Measurements from ENCODE around the gene PTGER2.

PTGER2 gene

DNA sequence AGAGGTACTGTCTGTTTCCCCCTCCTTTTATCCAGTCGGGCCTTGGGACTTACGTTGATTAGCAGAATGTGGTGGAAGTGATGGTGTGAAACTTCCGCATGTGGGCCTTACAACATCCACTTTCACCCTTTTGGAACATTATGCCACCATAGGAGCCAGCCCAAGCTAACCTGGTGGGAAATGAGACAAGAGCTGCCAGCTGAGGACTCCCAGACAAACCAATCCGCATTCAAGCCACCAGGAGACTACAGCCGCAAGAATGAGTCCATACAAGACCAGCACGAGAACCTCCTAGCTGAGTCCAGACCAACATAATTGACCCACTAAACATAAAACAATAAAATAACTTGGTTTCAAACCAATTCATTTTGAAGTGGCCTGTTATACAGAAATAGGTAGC is 9.1 kb upstream of the PTGER2 start:
- no peak for DNase-seq (ENCODE audit: low read depth in 2 of 2)

DNA sequence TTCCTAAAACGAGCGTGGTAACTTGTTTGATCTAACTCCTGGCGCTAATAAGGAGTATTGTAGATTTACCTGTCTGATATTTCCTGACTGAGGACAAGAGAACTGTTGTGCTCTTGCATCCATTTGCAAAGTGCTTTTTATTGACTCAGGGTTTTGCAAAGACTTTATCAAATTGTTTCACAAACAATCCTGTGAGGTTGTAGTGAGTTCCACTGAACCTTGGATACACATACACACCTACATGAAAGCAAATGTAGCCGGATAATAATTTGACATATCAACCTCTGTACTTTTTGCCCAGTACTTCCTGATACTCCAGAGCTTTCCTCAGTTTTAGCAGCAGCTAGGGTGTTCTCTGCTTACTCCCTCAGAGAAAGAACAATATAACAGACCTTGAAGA is 6.7 kb upstream of the PTGER2 start:
- DNase-seq (ENCODE audit: low read depth in 2 of 2) = no peak

DNA sequence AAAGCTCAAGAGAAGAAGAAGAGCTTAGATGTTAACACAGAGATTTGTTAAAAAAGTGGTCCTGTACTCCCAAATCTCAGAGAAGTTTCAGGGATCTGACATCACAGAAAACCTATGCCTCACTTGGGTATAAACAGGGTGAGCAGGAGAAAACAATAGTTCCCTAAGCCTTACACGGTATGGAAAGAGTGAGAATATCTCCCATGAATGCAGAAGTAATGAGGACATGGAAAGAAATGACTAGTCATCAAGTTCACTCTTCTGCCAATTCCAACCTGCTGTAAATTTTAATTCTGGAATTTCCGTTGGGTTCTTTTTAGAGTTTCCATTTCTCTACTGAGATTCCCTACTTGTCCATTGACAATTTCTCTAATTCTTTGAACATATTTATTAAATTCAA is 6.2 kb upstream of the PTGER2 start:
- DNase-seq (ENCODE audit: low read depth in 2 of 2) = no peak

DNA sequence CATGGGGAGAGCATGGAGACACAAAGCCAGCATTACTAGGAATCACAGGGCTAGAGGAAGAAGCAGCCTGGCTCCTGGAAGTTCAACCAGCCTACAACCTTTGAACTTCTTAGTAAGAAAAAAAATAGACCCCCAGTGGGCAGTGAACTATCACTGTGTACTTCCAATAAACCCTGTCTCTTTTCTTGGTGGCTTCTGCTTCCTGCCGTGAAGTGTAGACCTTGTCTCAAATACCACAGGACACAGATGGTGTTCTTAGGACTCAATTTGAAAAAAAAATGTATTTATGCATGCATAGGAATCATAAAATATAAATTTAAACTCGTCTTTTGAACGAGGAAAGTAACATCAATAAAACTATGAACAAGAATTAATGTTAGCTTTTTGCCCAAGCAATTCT is 3.6 kb upstream of the PTGER2 start:
- DNase-seq (ENCODE audit: low read depth in 2 of 2) = no peak

DNA sequence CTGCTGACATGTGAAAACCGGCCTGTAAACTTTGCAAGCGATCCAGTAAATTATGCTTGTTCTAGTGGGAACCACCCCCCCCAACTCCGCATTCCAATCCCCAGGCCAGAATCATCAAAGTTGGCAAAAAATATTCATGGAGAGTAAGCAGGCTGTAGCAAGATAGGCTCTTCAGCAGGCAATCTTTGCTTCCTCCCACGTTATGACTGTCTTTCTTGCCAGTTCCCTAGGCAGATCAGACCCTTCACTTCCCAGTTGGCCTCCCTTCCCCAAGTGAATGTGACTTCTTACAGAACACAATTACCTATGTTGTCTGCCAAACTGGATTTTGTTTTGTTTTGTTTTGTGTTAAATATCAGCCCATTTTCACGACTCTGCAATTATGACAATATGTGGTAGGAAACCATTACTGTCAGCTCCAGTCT is 1.2 kb upstream of the PTGER2 start:
- DNase-seq (ENCODE audit: low read depth in 2 of 2) = no peak

DNA sequence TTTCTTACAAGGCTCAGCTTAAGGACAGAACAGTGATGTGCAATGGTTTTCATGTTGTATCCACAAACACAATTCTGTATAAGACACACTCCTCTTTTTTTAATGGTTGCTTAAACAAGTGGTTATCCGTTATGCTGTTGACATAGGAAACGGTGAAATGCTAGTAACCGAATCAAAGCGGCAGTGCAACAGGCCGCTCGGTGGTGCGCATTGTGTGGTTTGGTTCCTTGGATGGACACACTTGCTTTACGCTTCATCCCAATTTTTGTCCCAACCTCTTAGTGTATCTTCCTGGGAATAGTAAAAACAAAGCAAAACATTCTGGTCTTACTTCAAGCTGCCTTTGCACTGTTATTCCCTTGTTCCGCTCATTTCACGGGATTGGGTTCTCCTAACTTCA is 650 bp upstream of the PTGER2 start:
- DNase-seq (ENCODE audit: low read depth in 2 of 2) = no peak

DNA sequence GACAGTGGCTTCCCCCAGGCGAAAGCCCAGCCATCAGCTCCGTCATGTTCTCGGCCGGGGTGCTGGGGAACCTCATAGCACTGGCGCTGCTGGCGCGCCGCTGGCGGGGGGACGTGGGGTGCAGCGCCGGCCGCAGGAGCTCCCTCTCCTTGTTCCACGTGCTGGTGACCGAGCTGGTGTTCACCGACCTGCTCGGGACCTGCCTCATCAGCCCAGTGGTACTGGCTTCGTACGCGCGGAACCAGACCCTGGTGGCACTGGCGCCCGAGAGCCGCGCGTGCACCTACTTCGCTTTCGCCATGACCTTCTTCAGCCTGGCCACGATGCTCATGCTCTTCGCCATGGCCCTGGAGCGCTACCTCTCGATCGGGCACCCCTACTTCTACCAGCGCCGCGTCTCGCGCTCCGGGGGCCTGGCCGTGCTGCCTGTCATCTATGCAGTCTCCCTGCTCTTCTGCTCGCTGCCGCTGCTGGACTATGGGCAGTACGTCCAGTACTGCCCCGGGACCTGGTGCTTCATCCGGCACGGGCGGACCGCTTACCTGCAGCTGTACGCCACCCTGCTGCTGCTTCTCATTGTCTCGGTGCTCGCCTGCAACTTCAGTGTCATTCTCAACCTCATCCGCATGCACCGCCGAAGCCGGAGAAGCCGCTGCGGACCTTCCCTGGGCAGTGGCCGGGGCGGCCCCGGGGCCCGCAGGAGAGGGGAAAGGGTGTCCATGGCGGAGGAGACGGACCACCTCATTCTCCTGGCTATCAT is 663 bp downstream of the PTGER2 start:
- peak; percentile 14 to 19 for DNase-seq (ENCODE audit: low read depth in 2 of 2)

DNA sequence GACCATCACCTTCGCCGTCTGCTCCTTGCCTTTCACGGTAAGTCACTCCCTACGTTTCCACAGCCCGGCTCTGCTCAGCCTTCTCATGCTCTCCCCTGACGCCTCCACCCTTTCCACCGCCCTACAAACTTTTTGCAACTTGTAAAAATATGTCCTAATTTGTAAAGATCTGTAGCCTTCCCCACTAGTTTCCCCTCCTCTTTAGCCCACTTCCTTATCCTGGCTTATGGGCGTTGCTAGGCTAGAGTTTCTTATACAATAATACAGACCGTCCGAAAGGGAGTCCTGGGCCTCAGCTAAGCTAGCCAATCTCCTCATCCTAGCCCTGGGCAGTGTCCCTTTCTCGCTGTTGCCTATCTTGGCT is 1.2 kb downstream of the PTGER2 start:
- no peak for DNase-seq (ENCODE audit: low read depth in 2 of 2)

DNA sequence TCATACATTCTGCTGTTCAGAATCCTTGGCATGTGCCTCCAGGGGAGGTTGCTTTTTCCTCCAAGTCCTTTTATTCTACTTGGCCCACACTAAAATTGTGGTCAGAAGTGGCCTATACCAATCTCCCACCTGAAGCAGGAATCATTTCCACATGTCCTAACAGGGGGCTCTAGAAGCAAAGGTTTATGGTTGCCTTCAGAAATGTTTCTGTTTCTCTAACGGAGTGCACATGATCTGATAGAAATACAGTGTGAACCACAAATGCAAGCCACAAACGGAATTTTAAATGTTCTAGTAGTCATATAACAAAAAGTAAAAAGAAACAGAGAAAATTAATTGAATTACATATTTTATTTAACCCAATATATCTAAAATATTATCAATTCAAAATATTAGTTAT is 4.0 kb downstream of the PTGER2 start:
- no peak for DNase-seq (ENCODE audit: low read depth in 2 of 2)

DNA sequence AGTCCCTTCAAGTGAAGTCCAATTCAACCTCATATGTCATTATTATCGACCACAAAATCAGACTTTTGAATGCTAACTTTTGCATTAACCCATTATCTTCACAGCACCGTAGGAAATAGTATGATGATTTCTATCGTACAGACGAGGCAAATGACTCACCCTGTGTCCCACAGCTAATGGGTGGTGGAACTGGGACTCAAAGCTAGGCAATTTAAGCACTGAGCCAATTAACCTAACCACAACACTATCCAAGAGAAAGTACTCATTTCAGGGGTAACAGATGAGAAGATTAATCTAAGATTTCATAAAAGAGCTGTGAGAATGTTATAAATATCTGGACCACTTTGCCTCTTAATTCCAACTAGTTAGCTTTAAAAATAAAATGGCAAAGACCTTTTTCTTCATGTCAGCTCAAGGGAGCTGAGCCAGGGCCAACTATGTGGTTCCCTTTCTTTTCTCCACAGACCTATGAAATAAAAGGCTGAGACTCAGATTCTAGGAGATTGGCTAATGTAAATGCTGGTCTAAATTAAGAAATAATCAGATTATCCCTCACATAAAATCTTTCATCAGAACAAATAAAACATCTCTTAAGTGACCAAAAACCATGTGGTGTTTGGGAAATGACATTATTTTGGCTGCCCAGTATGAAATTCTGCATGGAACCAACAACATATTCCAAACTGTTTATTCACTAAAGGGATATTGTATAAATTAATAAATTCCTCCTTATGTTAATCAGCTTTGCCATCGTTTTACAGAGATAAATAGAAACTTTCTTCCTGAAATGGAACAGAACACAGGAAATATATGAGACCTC is 4.9 kb downstream of the PTGER2 start:
- no peak for DNase-seq (ENCODE audit: low read depth in 2 of 2)

DNA sequence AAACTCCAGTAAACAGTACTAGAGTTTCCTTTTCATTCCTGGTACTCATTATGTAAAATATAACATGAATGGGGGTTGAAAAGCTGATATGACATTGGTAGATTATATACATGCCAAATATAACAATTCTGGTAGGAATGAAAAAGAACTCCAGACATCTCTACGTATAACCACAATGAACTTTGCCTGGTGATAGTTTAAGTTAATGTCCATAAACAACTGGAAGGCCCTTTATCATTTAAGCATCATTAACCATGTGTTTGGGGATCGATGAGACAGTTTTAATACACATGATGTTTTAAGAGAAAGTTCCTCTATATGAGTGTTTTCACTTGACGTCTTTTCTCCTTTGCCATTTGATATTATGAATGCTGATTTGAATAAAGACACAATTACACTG is 5.8 kb downstream of the PTGER2 start:
- no peak for DNase-seq (ENCODE audit: low read depth in 2 of 2)

DNA sequence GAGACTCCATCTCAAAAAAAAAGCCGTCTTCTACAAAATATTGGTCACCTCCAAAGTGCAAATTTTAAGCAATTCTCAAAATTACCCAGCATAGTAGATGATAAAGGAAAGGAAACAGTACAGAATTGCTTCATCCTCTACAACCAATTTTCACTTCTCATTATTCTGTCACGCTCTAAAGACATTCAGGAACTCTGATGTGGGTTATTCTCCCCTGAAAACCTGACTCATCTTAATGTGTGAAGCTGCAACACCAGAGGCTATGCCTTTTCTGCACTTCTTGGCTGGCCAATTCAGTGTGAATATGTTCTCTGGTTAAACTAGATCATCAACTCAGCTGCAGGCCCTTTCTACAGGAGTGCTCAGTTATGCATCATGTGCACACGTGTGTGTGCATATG is 11.0 kb downstream of the PTGER2 start:
- DNase-seq (ENCODE audit: low read depth in 2 of 2) = no peak

DNA sequence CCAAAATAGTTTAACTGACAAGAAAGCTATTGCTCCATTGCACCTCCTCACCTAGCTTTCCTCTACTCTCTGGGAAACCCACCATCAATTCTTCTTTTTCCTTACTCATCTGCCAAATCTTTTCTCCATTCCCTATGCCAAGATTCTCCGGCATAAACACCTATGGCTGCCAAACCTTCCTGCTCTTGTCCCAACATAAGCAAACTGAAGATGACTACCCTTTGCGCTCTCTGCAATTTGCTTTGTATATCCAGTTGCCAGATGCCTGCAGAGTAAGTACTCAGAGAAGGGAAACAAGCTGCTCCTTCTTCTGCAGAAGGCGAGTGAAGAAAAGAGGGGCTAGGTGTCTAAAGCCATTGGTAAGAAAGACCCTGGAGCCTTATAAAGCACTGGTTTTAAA is 11.5 kb downstream of the PTGER2 start:
- DNase-seq (ENCODE audit: low read depth in 2 of 2) = no peak

DNA sequence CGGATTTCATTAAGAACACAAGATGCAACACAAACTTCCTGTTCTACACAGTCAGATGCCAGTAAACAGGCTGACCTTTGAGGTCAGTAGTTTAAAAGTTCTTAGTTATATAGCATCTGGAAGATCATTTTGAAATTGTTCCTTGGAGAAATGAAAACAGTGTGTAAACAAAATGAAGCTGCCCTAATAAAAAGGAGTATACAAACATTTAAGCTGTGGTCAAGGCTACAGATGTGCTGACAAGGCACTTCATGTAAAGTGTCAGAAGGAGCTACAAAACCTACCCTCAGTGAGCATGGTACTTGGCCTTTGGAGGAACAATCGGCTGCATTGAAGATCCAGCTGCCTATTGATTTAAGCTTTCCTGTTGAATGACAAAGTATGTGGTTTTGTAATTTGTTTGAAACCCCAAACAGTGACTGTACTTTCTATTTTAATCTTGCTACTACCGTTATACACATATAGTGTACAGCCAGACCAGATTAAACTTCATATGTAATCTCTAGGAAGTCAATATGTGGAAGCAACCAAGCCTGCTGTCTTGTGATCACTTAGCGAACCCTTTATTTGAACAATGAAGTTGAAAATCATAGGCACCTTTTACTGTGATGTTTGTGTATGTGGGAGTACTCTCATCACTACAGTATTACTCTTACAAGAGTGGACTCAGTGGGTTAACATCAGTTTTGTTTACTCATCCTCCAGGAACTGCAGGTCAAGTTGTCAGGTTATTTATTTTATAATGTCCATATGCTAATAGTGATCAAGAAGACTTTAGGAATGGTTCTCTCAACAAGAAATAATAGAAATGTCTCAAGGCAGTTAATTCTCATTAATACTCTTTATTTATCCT is 13.5 kb downstream of the PTGER2 start:
- no peak for DNase-seq (ENCODE audit: low read depth in 2 of 2)

DNA sequence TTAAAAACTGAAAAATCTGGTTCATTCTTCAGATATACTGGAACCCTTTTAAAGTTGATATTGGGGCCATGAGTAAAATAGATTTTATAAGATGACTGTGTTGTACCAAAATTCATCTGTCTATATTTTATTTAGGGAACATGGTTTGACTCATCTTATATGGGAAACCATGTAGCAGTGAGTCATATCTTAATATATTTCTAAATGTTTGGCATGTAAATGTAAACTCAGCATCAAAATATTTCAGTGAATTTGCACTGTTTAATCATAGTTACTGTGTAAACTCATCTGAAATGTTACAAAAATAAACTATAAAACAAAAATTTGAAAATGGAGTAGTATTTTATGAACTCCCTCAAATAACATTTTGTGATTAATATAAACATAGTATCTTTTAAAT is 14.2 kb downstream of the PTGER2 start:
- no peak for DNase-seq (ENCODE audit: low read depth in 2 of 2)

DNA sequence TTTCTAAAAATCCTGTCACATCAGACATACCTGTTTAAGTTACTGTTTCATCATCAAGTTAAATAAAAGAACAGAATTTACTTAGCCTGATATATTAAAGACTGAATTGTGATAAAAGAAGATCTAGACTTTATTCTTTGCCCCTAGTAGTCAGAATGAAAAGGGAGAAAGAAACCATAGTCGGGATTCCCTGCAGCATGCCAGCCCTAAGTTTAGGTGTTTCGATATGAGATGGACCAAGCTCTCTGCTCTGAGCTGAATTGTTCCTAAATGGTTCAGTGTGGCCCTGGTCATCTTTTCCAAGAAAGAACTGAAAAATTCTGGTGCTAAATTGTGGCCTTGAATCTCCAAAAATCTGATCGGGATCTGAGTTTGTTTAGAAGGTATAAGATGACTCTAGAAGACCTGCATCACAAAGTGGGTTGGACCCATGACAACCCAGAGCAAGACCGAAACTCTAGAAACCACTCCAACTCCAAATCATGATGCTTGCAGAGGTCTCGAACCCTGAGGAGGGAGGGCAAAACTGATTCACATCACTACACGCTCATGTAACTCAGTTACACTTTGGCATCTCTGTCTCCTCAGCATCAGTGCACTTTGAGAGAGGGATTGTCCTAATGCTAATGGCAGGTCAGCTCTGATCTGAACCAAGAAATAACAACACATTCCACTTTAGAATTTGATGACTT is 15.7 kb downstream of the PTGER2 start:
- DNase-seq (ENCODE audit: low read depth in 2 of 2) = no peak

DNA sequence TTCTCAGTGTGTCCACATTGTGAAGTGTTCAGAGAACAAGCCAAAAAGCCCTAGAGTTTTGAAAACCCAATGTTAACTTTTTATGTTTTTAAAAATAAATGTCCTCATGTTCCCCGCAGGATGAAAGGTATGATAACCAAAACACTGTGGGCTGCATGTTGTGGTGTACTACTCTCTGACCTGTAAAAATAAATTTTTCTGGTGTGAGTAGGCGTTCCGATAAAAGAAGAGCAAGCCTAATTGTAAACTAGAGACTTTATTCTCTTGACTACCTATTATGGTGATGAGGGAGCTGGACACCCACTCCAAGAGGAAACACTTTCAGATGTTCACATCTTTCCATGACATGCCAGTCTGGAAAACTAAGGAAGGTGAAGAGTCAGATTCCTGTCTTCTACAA is 18.2 kb downstream of the PTGER2 start:
- no peak for DNase-seq (ENCODE audit: low read depth in 2 of 2)

DNA sequence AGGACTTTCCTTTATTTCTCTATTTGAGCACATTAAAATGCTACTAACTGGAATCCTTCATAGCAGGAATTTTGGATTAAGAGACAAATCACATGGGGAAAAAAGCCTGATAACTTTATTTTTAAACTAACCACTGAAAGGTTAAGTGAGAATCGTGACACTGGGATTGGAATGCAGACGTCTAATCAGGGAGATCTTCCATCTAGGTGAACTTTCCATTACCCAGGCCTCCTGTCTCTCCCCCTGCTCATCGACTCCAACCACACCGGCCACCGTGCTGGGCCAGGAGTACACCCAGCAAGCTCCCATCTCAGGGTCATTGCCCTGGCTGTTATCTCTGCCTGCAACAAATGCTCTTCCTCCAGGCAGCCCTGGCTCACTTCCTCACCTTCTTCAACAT is 19.0 kb downstream of the PTGER2 start:
- DNase-seq (ENCODE audit: low read depth in 2 of 2) = no peak

DNA sequence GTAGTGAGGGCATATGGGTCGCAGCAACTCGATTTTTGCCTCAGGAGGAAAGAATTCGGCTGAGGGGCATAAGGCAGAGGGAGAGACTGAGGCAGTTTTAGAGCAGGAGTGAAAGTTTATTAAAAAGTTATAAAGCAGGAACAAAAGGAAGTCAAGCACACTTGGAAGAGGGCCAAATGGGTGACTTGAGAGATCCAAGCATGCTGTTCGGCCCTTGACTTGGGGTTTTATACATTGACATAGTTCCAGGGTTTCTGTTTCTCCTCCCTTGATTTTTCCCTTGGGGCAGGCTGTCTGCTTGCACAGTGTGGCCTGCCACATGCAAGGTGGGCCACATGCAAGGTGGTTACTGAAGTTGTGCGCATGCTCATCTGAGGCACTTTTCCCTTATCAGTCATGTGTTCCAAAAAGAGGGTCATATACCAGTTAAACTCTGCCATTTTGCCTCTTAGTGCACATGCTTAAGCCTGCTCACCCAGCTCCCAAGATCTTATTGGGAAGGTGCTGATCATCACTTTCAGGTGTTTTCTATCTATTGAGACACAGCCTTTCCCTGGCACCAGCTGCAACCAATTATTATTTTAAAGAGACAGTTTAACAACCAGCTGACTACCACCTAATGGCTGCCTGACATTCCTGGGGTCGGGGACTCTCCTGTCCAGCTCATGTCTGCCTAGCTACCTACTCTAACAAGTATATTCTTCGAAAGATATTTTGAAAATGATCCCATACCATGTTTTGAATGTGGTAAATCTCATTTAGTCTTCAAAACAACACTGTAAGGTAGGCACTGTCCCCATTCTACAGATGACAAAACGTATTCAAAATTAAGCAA is 19.9 kb downstream of the PTGER2 start:
- DNase-seq (ENCODE audit: low read depth in 2 of 2) = no peak

DNA sequence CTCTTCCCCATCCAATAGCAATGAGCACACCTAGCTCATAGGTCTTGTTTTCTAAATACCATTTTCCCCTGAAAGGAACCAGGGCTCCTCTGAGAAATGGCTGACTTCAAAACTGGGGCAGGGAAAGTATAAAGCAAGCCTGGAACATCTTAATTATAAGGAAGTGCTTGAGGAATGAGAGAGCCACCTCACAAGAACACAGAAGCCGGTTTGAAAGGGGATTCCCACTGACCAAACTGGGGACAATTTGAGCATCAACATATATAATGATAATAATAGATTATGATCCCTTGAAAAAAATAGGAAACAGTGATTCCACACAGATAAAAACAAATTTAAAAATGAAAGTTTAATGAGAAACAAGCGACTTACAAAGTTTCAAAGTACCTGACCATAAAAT is 22.1 kb downstream of the PTGER2 start:
- no peak for DNase-seq (ENCODE audit: low read depth in 2 of 2)

DNA sequence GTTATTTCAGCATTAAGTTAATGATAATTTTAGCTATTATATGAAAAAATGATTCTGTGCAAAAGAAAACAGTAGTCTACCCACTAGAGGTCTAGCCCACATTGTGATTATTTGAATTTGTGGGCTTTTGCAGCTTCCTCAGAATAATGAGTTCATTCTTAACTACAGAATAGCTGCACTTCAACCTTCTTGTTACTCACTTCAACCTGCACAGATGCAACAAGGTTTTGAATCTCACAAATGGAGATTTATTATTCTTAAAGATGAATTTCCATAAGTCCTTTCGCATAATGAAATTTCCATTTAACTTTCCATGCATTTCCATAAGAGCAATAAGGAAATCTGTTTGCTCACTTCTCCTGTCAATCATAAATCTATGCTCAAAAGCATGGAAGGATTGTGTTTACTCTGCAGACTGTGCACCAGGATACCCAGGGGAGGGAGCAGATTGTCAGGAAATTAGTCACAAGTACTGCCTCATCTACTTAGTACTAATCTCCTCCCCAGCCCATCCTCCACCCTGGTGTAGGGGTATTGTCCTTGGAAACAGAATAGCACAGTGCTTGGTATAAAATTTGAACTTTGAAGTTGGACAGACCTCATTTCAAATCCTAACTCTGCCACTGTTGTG is 24.1 kb downstream of the PTGER2 start:
- DNase-seq (ENCODE audit: low read depth in 2 of 2) = no peak
